Gastroesophageal sphincter (tissue), 4 donors: Measurements from ENCODE around the gene SUPT3H. TPM values are rescaled to one million over a fixed set of nuclear protein-coding genes. Genes with fewer than 3 reads are reported as not detected.

ENCODE experiments used
- ATAC-seq: fragments of 150-250 bp; one replicate; pipeline ENCODE4 v1.9.1; 2016; ENCODE audit warnings: mild to moderate bottlenecking, moderate library complexity
- H3K27ac ChIP-seq, 4 donors: fragments of 200-600 bp; sonication (generic) in 3 of 4; 1 replicate in 3 of 4; 2 replicates in 1 of 4; pipeline ENCODE4 v1.5.1; 2016 to 2019
- H3K27me3 ChIP-seq: fragments of 200-600 bp; sonication (generic); one replicate; pipeline ENCODE4 v1.5.1; 2019
- H3K36me3 ChIP-seq, 2 donors: fragments of 200-600 bp; sonication (generic); one replicate each; pipeline ENCODE4 v1.5.1; 2019; ENCODE audit warnings: control low read depth in 1 of 2
- H3K4me1 ChIP-seq, 3 donors: fragments of 200-600 bp; sonication (generic); 1 replicate in 2 of 3; 2 replicates in 1 of 3; pipeline ENCODE4 v1.5.1; 2016 to 2019; ENCODE audit warnings: control low read depth in 2 of 3
- H3K4me3 ChIP-seq, 2 donors: fragments of 200-600 bp; sonication (generic); one replicate each; pipeline ENCODE4 v1.5.1; 2019; ENCODE audit warnings: mild to moderate bottlenecking in 1 of 2, moderate library complexity in 1 of 2
- H3K9me3 ChIP-seq, 3 donors: fragments of 200-600 bp; sonication (generic); one replicate each; pipeline ENCODE4 v1.5.1; 2017 to 2019; ENCODE audit warnings: control low read depth in 2 of 3
- CTCF ChIP-seq, 4 experiments: fragments of 200-600 bp in 2 of 4; fragments of 450-650 bp in 2 of 4; sonication (generic) in 1 of 4; IDR thresholded peaks; one replicate each; pipeline ENCODE4 v1.5.1; 2017 to 2019; ENCODE audit warnings: antibody characterized with exemption in 4 of 4, mild to moderate bottlenecking in 2 of 4, moderate library complexity in 2 of 4
- EP300 ChIP-seq: sonication (generic); formaldehyde crosslinking; IDR thresholded peaks from one replicate; pipeline ENCODE4 v1.6.1; 2017; ENCODE audit warnings: antibody characterized with exemption, mild to moderate bottlenecking
- POLR2A ChIP-seq, 2 donors: fragments of 450-650 bp; IDR thresholded peaks; one replicate each; pipeline ENCODE4 v1.6.1; 2017; ENCODE audit warnings: antibody characterized with exemption in 2 of 2, mild to moderate bottlenecking in 2 of 2, moderate library complexity in 1 of 2
- POLR2AphosphoS5 ChIP-seq: sonication (generic); formaldehyde crosslinking; IDR thresholded peaks from one replicate; pipeline ENCODE4 v1.6.1; 2017; ENCODE audit warnings: antibody characterized with exemption
- WGBS, 2 donors: methylation state at CpG; one replicate each; pipeline ENCODE4 v1.1.5; 2018; ENCODE audit warnings: low coverage in 1 of 2; 5-methylcytosine and 5-hydroxymethylcytosine counted together
- total RNA-seq, 4 donors: library from RNA; depleted of rRNA; stranded (reverse); fragments of >200 nt; gene quantifications; one replicate each; pipeline ENCODE4 v1.1.0, GENCODE V29; 2016

SUPT3H gene
- total RNA-seq, 4 donors from 2014 or later: 3.6 to 13.1 (median 7.6) TPM

- no peaks in the 10 kb centered on the region for H3K9me3 ChIP-seq
- no peak overlapping the region for H3K4me3 ChIP-seq
- H3K27me3 ChIP-seq: no peaks in the 10 kb centered on the region
- 39 to 46% methylated on average over 7 of the region's 7 CpGs for WGBS, 2 donors
- peak; percentile 31 for ATAC-seq
- no peaks in the 10 kb centered on the region for H3K36me3 ChIP-seq
- no peak for TF ChIP-seq POLR2A (IDR thresholded peaks at IDR 0.05)
- no peak for TF ChIP-seq CTCF (IDR thresholded peaks at IDR 0.05)
- TF ChIP-seq EP300: no peak
- TF ChIP-seq POLR2AphosphoS5: no peak
- H3K27ac ChIP-seq: peak overlapping the region in 1 of 4 donors; percentile 7
- peaks cover 0 to 20% (median 0%) of the 10 kb centered on the region in 3 donors for H3K4me1 ChIP-seq
Observed at GRCh38 chr6:44855562-44856411, 521.9 kb downstream of the SUPT3H start.

GRCh38 chr6:44854712-44855443 is 522.9 kb downstream of the SUPT3H start:
- WGBS, 2 donors: 77 to 80% methylated on average over 2 of the region's 2 CpGs
- no peak for ATAC-seq
- Histone ChIP-seq H3K4me1 (peaks cover 0 to 18% (median 0%) of the 10 kb centered on the region in 3 donors), H3K36me3 (no peaks in the 10 kb centered on the region), H3K4me3 (no peak overlapping the region), H3K27me3 (no peaks in the 10 kb centered on the region), H3K27ac (no peak overlapping the region), H3K9me3 (no peaks in the 10 kb centered on the region)
- TF ChIP-seq POLR2AphosphoS5 (no peak), POLR2A (IDR thresholded peaks at IDR 0.05) (no peak), EP300 (no peak), CTCF (IDR thresholded peaks at IDR 0.05) (no peak)

- no peak overlapping the region for H3K4me3 ChIP-seq
- WGBS, 2 donors: 54 to 71% methylated on average over 1 of the region's 1 CpG
- TF ChIP-seq CTCF (IDR thresholded peaks at IDR 0.05): no peak
- H3K36me3 ChIP-seq: no peaks in the 10 kb centered on the region
- H3K4me1 ChIP-seq: peaks cover 0 to 7% (median 0%) of the 10 kb centered on the region in 3 donors
- H3K27ac ChIP-seq: no peak overlapping the region
- no peaks in the 10 kb centered on the region for H3K9me3 ChIP-seq
- no peaks in the 10 kb centered on the region for H3K27me3 ChIP-seq
- ATAC-seq: peak; percentile 70
Observed at GRCh38 chr6:44851176-44851575, 526.6 kb downstream of the SUPT3H start.

GRCh38 chr6:44850312-44850711 is 527.4 kb downstream of the SUPT3H start:
- H3K4me1 ChIP-seq: no peaks in the 10 kb centered on the region
- H3K4me3 ChIP-seq: no peak overlapping the region
- H3K27me3 ChIP-seq: no peaks in the 10 kb centered on the region
- H3K9me3 ChIP-seq: no peaks in the 10 kb centered on the region
- H3K36me3 ChIP-seq: no peaks in the 10 kb centered on the region
- TF ChIP-seq EP300: no peak
- no peak for TF ChIP-seq POLR2A (IDR thresholded peaks at IDR 0.05)
- no peak for TF ChIP-seq CTCF (IDR thresholded peaks at IDR 0.05)
- TF ChIP-seq POLR2AphosphoS5: no peak
- H3K27ac ChIP-seq: no peak overlapping the region
- ATAC-seq: no peak
